Testis (tissue), 3 donors: Measurements from ENCODE around the gene LIME1. TPM values are rescaled to one million over a fixed set of nuclear protein-coding genes. Genes with fewer than 3 reads are reported as not detected.

Experiments used
- DNase-seq: peaks from one replicate; pipeline ENCODE4 v3.0.0-alpha.2; 2019
- H3K27ac ChIP-seq, 2 donors: fragments of 200-600 bp; sonication (generic); one replicate each; pipeline ENCODE4 v1.5.1; 2019
- H3K27me3 ChIP-seq: fragments of 200-600 bp; sonication (generic); one replicate; pipeline ENCODE4 v1.5.1; 2019
- H3K36me3 ChIP-seq: fragments of 200-600 bp; sonication (generic); one replicate; pipeline ENCODE4 v1.5.1; 2017; ENCODE audit warnings: low read depth; ENCODE audit errors: missing control alignments
- H3K4me1 ChIP-seq: fragments of 200-600 bp; sonication (generic); one replicate; pipeline ENCODE4 v1.5.1; 2019
- H3K4me3 ChIP-seq, 2 donors: fragments of 200-600 bp; sonication (generic); one replicate each; pipeline ENCODE4 v1.5.1; 2017 to 2019
- H3K9me3 ChIP-seq: fragments of 200-600 bp; sonication (generic); one replicate; pipeline ENCODE4 v1.5.1; 2017
- POLR2A ChIP-seq: fragments of 450-650 bp; IDR thresholded peaks from one replicate; pipeline ENCODE4 v1.6.1; 2017; ENCODE audit warnings: antibody characterized with exemption, mild to moderate bottlenecking, moderate library complexity
- WGBS, 2 donors: methylation state at CpG; one replicate each; pipeline ENCODE4 v1.1.5; 2018; 5-methylcytosine and 5-hydroxymethylcytosine counted together
- intact Hi-C: fragments of 100-400 bp; cut with DNase I; formaldehyde crosslinking; loops from one replicate; pipeline ENCODE4 v1.15.1; 2023; ENCODE audit warnings: low total_unique reads
- polyA plus RNA-seq: library from polyadenylated mRNA; stranded (reverse); fragments of 350-450 nt; fragmentation: Illumina TruSeq; extraction: RNeasy Lipid Tissue Mini Kit (QIAGEN cat#74804); gene quantifications from one replicate; pipeline ENCODE4 v1.2.3, GENCODE V29; 2014; ENCODE audit warnings: low read depth, low replicate concordance; ENCODE audit not compliant: insufficient read depth
- total RNA-seq, 2 donors: library from RNA; depleted of rRNA; stranded (reverse); fragments of >200 nt; gene quantifications; one replicate each; pipeline ENCODE4 v1.2.3, GENCODE V29; 2016
- TF ChIP-seq, protein P1 (sequence below), 3 experiments: fragments of 450-650 bp in 2 of 3; fragments of 200-600 bp in 1 of 3; sonication (generic) in 1 of 3; IDR thresholded peaks; one replicate each; pipeline ENCODE4 v1.5.1; 2016 to 2019; ENCODE audit warnings: antibody characterized with exemption in 3 of 3, mild to moderate bottlenecking in 2 of 3, moderate library complexity in 1 of 3

The LIME1 gene
- total and polyA plus RNA-seq, 3 donors from 2014 or later: 5.6 to 47.4 (median 41.4) TPM

DNA sequence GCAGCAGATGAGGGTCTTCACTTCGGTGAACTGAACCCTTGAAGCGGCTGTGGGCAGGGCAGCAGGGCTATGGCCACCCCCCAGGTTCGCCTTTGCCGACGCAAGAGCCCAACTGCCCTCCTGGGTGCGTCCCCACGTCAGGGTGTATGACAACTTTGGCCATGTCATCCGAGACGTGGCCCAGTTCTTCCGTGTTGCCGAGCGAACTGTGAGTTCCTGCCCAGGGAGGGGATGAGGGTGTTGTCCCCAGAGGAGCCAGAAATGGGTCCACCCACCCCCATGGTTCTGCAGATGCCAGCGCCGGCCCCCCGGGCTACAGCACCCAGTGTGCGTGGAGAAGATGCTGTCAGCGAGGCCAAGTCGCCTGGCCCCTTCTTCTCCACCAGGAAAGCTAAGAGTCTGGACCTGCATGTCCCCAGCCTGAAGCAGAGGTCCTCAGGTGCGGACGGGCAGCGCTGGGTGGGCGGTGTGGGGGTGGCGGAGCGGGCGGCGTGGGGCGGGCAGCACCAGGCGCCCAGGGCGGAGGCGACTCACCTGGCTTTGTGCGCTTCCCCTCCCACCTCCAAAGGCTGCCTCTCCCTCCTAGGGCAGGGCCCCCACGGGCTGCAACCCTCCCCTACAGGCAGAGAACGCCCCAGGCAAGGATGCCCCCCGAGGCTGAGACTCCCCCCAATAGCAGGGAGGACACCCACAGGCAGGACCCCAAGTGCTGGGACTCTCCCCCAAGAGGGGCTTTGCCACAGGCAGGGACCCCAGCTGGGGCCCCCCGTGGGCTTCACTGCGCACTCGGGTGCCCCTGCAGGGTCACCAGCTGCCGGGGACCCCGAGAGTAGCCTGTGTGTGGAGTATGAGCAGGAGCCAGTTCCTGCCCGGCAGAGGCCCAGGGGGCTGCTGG is 46.2 kb upstream of the LIME1 start:
- no peak for DNase-seq
- no peak overlapping the region for H3K27ac ChIP-seq
- no peak overlapping the region for H3K4me3 ChIP-seq
- WGBS, 2 donors: 90 to 93% methylated on average over 17 to 32 of the region's 40 CpGs
- intact Hi-C loops: no loop called here
- no peak for TF ChIP-seq POLR2A
- TF ChIP-seq, protein P1, sequence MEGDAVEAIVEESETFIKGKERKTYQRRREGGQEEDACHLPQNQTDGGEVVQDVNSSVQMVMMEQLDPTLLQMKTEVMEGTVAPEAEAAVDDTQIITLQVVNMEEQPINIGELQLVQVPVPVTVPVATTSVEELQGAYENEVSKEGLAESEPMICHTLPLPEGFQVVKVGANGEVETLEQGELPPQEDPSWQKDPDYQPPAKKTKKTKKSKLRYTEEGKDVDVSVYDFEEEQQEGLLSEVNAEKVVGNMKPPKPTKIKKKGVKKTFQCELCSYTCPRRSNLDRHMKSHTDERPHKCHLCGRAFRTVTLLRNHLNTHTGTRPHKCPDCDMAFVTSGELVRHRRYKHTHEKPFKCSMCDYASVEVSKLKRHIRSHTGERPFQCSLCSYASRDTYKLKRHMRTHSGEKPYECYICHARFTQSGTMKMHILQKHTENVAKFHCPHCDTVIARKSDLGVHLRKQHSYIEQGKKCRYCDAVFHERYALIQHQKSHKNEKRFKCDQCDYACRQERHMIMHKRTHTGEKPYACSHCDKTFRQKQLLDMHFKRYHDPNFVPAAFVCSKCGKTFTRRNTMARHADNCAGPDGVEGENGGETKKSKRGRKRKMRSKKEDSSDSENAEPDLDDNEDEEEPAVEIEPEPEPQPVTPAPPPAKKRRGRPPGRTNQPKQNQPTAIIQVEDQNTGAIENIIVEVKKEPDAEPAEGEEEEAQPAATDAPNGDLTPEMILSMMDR (IDR thresholded peaks at IDR 0.05): no peak
- H3K4me1 ChIP-seq: peaks cover 20% of the 10 kb centered on the region
- H3K27me3 ChIP-seq: no peaks in the 10 kb centered on the region
- no peaks in the 10 kb centered on the region for H3K9me3 ChIP-seq
- H3K36me3 ChIP-seq: no peaks in the 10 kb centered on the region

DNA sequence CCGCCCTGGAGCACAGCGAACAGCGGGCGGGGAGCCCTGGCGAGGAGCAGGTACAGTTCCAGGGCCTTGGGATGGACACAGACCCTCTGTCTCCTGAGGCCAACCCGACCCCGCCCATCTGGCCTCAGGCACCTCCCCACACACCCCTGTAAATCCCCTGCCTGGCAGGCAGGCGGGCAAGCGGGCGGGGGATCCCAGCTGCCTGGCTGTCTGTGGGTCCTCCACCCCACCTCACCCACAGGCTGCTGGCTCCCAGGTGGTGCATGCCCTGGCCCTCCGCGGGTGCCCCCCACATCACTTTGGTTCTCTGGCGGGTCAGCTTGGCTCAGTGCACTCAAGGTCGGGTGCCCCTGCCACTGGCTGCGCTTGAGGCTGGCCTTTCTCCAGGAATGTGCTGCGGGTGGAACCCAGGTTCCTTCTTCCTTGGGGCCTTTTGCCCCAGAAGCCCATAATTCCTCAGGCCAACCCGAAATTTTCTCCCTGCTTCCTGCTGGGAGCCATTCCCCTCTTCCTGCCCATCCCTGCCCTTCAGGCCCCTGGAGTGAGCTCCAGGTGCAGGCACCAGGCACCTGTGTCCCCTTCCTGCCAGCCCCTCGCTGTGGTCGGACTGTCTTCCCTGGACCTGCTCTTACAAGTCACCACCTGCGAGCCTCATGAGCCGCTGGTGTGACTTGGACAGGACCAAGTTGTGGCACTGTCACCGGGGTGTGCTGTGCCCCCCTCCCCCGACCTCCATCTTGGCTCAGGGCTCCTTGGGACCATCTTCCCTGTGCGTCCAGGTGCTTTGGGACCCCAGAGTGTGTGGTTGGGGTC is 45.4 kb upstream of the LIME1 start:
- intact Hi-C loops: no loop called here
- H3K4me3 ChIP-seq: no peak overlapping the region
- H3K9me3 ChIP-seq: no peaks in the 10 kb centered on the region
- H3K27me3 ChIP-seq: no peaks in the 10 kb centered on the region
- no peaks in the 10 kb centered on the region for H3K36me3 ChIP-seq
- peaks cover 17% of the 10 kb centered on the region for H3K4me1 ChIP-seq
- no peak for DNase-seq
- no peak overlapping the region for H3K27ac ChIP-seq
- 81 to 83% methylated on average over 11 to 24 of the region's 24 CpGs for WGBS, 2 donors
- no peak for TF ChIP-seq POLR2A
- TF ChIP-seq, protein P1 (IDR thresholded peaks at IDR 0.05): no peak

DNA sequence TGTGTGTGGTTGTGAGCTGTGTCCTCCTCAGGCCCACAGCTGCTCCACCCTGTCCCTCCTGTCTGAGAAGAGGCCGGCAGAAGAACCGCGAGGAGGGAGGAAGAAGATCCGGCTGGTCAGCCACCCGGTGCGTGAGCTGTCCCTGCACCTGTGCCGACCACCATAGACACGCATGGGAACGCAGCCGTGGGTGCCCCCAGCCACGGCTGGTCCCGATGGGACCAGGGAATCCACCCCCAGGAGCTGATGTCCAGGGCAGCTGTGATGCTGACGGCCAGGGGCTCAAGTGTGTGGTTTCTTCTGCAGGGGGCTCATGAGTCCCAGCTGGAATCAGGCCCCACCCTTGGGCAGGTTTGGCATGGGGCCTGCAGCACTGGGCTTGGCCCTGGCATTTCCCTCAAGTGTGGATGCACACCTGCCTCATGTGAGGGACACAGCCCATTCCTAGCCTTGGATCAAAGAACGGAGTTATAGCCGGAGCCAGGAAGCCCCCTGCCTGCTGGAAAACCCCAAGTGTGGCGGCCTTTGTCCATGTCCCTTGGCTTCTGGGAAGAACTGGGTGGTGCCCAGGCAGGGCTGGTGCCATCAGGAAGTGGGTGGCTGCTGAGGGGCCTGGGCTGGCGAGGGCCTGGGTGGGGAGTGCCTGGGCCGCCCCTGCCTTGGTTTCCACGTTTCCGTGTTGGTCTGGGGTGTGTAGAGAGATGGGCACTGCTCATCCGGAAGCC is 44.6 kb upstream of the LIME1 start:
- peaks cover 11% of the 10 kb centered on the region for H3K4me1 ChIP-seq
- WGBS, 2 donors: 83 to 86% methylated on average over 15 to 21 of the region's 21 CpGs
- intact Hi-C loops: no loop called here
- H3K27ac ChIP-seq: no peak overlapping the region
- H3K4me3 ChIP-seq: no peak overlapping the region
- no peak for TF ChIP-seq POLR2A
- TF ChIP-seq, protein P1 (IDR thresholded peaks at IDR 0.05): no peak
- no peaks in the 10 kb centered on the region for H3K36me3 ChIP-seq
- no peaks in the 10 kb centered on the region for H3K9me3 ChIP-seq
- H3K27me3 ChIP-seq: no peaks in the 10 kb centered on the region
- DNase-seq: no peak

DNA sequence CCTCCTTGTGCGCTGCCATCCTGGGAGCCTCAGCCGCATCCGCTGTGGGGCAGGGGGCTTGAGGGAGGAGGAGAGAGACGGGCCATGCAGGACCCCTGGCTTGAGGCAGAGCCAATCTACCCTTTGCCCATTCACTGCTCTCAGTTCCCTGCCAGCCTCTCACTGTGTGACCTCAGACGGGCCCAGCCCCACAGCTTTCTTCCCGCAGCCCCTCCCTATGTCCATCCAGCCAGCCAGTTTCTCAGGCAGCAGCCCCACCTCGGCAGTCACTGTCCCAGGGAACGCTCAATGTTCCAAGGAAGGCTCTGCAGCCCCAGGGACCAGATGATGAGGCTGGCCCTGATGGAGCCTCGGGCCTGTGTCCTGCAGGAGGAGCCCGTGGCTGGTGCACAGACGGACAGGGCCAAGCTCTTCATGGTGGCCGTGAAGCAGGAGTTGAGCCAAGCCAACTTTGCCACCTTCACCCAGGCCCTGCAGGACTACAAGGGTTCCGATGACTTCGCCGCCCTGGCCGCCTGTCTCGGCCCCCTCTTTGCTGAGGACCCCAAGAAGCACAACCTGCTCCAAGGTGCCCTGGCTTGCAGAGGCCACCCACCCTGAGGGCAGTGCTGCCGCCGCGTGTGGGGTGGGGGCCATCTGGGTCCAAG is 43.9 kb upstream of the LIME1 start:
- Histone ChIP-seq H3K27me3 (no peaks in the 10 kb centered on the region), H3K9me3 (no peaks in the 10 kb centered on the region), H3K4me3 (no peak overlapping the region), H3K4me1 (peaks cover 11% of the 10 kb centered on the region), H3K27ac (no peak overlapping the region), H3K36me3 (no peaks in the 10 kb centered on the region)
- 71 to 83% methylated on average over 8 to 18 of the region's 20 CpGs for WGBS, 2 donors
- no peak for DNase-seq
- intact Hi-C loops: no loop called here
- TF ChIP-seq, protein P1 (IDR thresholded peaks at IDR 0.05): no peak
